HCT116 (cell line): Measurements from ENCODE around the gene RIPPLY2. TPM values are rescaled to one million over a fixed set of nuclear protein-coding genes. Genes with fewer than 3 reads are reported as not detected.

ENCODE experiments used
- ATAC-seq: fragments of 200-7000 bp; cut with Tn5 transposase; 2 replicates; pipeline ENCODE4 v1.9.1; 2020; ENCODE audit warnings: mild to moderate bottlenecking, moderate library complexity
- BruUV-seq: library from RNA; stranded (reverse); fragments of 400-500 nt; replicated peaks from 2 replicates; lab custom pipeline; 2021; lab: Mats Ljungman, UMichigan
- CTCF ChIA-PET: fragments of 300-600 bp; sonication (Branson Sonifier 250); formaldehyde crosslinking; loops from one replicate; lab custom pipeline; 2021; ENCODE audit warnings: antibody characterized with exemption; lab: Charles Lee
- POLR2A ChIA-PET: fragments of 300-600, 350-600 bp; sonication (Branson Sonifier 250); formaldehyde crosslinking; loops from one replicate; lab custom pipeline; 2021; ENCODE audit warnings: antibody characterized with exemption; lab: Charles Lee
- RAD21 ChIA-PET, 2 experiments: fragments of 300-600 bp; sonication (Branson Sonifier 250); formaldehyde crosslinking; loops; one replicate each; lab custom pipeline; 2023; ENCODE audit warnings: low total read pairs in 2 of 2; ENCODE audit not compliant: uncharacterized antibody in 2 of 2, unreplicated experiment in 2 of 2, low non-redundant PET in 1 of 2; lab: Charles Lee
- DNase-seq: peaks from one replicate; pipeline ENCODE4 v3.0.0-alpha.2; 2010; ENCODE audit warnings: low read depth, low spot score
- H2AFZ ChIP-seq: fragments of 200-600 bp; shearing (Covaris generic), sonication (generic); 2 replicates; pipeline ENCODE4 v1.6.1; 2017; ENCODE audit warnings: low read depth, mixed run types, mixed read lengths, antibody characterized with exemption, low read length; ENCODE audit not compliant: poor library complexity, severe bottlenecking
- H3K27ac ChIP-seq: 2 replicates; pipeline ENCODE4 v1.5.1; 2012; ENCODE audit warnings: low read depth, low read length
- H3K27me3 ChIP-seq: fragments of 200-600 bp; sonication (generic); 2 replicates; pipeline ENCODE4 v1.6.1; 2016; ENCODE audit warnings: mixed run types, low read length, mixed read lengths; ENCODE audit not compliant: insufficient read depth
- H3K36me3 ChIP-seq, 2 experiments: fragments of 200-500 bp in 1 of 2; fragments of 200-600 bp in 1 of 2; sonication (Bioruptor generic) in 1 of 2; sonication (generic) in 1 of 2; 2 replicates each; pipeline versions ENCODE4 v1.5.1 to v1.6.1; 2014 to 2016; ENCODE audit warnings: low read length in 2 of 2, inconsistent platforms in 1 of 2, mixed read lengths in 1 of 2, mixed run types in 1 of 2; ENCODE audit not compliant: insufficient read depth in 2 of 2, control insufficient read depth in 1 of 2
- H3K4me1 ChIP-seq, 2 experiments: fragments of 200-600 bp in 1 of 2; sonication (generic) in 1 of 2; 2 replicates each; pipeline versions ENCODE4 v1.5.1 to v1.6.1; 2012 to 2017; ENCODE audit warnings: low read length in 2 of 2, inconsistent platforms in 1 of 2, mild to moderate bottlenecking in 1 of 2, mixed read lengths in 1 of 2, mixed run types in 1 of 2, moderate library complexity in 1 of 2; ENCODE audit not compliant: insufficient read depth in 2 of 2, control insufficient read depth in 1 of 2
- H3K4me2 ChIP-seq: fragments of 200-600 bp; sonication (generic); 2 replicates; pipeline ENCODE4 v1.6.1; 2017; ENCODE audit warnings: mixed run types, low read length, mixed read lengths
- H3K4me3 ChIP-seq, 2 experiments: fragments of 200-600 bp in 1 of 2; sonication (generic) in 1 of 2; replicated peaks in 1 of 2; 2 replicates each; pipeline ENCODE4 v1.5.1; 2011 to 2016; ENCODE audit warnings: low read length in 2 of 2, control low read depth in 1 of 2, low read depth in 1 of 2, mild to moderate bottlenecking in 1 of 2, mixed read lengths in 1 of 2, mixed run types in 1 of 2
- H3K79me2 ChIP-seq: fragments of 200-600 bp; sonication (generic); 2 replicates; pipeline ENCODE4 v1.6.1; 2017; ENCODE audit warnings: mild to moderate bottlenecking, mixed run types, low read length, moderate library complexity, mixed read lengths; ENCODE audit not compliant: insufficient read depth
- H3K9ac ChIP-seq: fragments of 200-600 bp; sonication (generic); 2 replicates; pipeline ENCODE4 v1.6.1; 2016; ENCODE audit warnings: low read length, mixed read lengths
- H3K9me2 ChIP-seq: fragments of 200-600 bp; sonication (generic), shearing (Covaris generic); 2 replicates; pipeline ENCODE4 v1.6.1; 2017; ENCODE audit warnings: mixed run types, mild to moderate bottlenecking, moderate library complexity; ENCODE audit not compliant: insufficient read depth
- H3K9me3 ChIP-seq, 2 experiments: fragments of 200-500 bp in 1 of 2; fragments of 200-600 bp in 1 of 2; sonication (Bioruptor generic) in 1 of 2; sonication (generic) in 1 of 2; 2 replicates each; pipeline ENCODE4 v1.6.1; 2014 to 2017; ENCODE audit warnings: low read length in 2 of 2, mixed read lengths in 2 of 2, inconsistent platforms in 1 of 2, low read depth in 1 of 2, mild to moderate bottlenecking in 1 of 2, mixed run types in 1 of 2, moderate library complexity in 1 of 2; ENCODE audit not compliant: control insufficient read depth in 1 of 2, insufficient read depth in 1 of 2
- H4K20me1 ChIP-seq: fragments of 200-600 bp; sonication (generic), shearing (Covaris generic); 2 replicates; pipeline ENCODE4 v1.6.1; 2017; ENCODE audit warnings: mixed run types, mild to moderate bottlenecking, moderate library complexity; ENCODE audit not compliant: insufficient read depth
- CEBPB ChIP-seq: IDR thresholded peaks from 2 replicates; pipeline ENCODE4 v1.6.1; 2012; ENCODE audit warnings: low read depth
- EZH2phosphoT487 ChIP-seq: fragments of 200-600 bp; IDR thresholded peaks from 2 replicates; pipeline ENCODE4 v1.6.1; 2018; ENCODE audit warnings: antibody characterized with exemption, borderline replicate concordance
- POLR2A ChIP-seq: IDR thresholded peaks from 2 replicates; pipeline ENCODE4 v1.7.0; 2011; ENCODE audit warnings: borderline replicate concordance; ENCODE audit not compliant: insufficient read depth, insufficient read length; ENCODE audit errors: extremely low read depth
- SIN3A ChIP-seq: IDR thresholded peaks from 2 replicates; pipeline ENCODE4 v1.6.1; 2012; ENCODE audit warnings: low read depth
- YY1 ChIP-seq: IDR thresholded peaks from 2 replicates; pipeline ENCODE4 v1.6.1; 2011; ENCODE audit warnings: low read length, low read depth, moderate library complexity, mild to moderate bottlenecking; ENCODE audit not compliant: insufficient replicate concordance; ENCODE audit errors: extremely low read depth
- ZBTB33 ChIP-seq: IDR thresholded peaks from 2 replicates; pipeline ENCODE4 v1.6.1; 2011; ENCODE audit warnings: mild to moderate bottlenecking, low read length, moderate library complexity; ENCODE audit not compliant: insufficient replicate concordance; ENCODE audit errors: extremely low read depth
- intact Hi-C: fragments of 100-400 bp; cut with micrococcal nuclease; formaldehyde crosslinking; loops from 2 replicates; pipeline ENCODE4 v1.10.0; 2022
- total RNA-seq: library from RNA; stranded (reverse); gene quantifications from one replicate; pipeline ENCODE4 v1.2.1, GENCODE V29; 2021; ENCODE audit not compliant: unreplicated experiment

The RIPPLY2 gene
- total RNA-seq, 1 experiment from 2014 or later, result not detected

DNA sequence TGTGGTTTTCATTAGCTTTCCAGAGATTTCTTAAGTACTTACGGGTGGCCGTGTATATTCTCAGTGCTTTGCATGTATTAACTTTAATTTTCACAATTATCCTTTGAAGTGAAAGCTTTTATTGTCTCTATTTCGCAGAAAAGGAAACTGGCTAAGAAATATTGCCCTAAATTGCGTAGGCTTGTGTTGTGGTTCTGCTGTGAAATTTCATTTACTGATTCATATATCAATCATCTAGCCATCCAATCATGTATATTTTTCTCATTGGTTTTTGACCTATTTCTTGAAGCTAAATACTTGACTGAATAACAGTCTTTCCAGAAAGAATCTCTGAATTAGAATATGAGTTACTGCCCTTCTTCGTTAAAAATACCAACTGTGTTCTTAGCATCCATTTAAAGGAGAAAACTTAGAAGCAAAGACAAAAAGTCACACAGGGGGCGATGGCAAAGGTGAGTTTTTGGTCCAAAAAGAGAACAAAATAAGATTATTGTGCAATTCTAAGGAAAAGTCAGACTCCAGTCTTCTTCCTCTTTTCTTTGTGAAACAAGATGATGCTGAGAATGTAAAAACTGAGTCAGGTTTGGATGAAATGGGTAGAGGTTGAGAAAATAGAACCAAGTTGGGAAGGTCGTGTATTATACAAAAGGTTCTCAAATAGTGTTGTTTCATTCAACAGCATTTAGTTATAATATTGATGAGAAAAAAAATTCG lies 7.8 kb downstream of the RIPPLY2 start:
- ChIA-PET CTCF (interaction anchor here (1.8 kb wide), 1 partner anchor 246 kb away, joined by 6 read pairs; no protein-coding TSS in a partner anchor), POLR2A (no interaction called here), RAD21 (no interaction called here)
- H3K36me3 ChIP-seq, result peaks cover 0 to 10% of the 10 kb centered on the region in 2 experiments; a peak in 1 of 4 replicates
- H4K20me1 ChIP-seq, result no peaks in the 10 kb centered on the region
- TSS peak; percentile 52 for BruUV-seq
- peak overlapping the region; percentile 78 to 98 for H3K4me3 ChIP-seq
- H2AFZ ChIP-seq, result no peak overlapping the region
- ATAC-seq, result no peak
- TF ChIP-seq EZH2phosphoT487 (no peak), ZBTB33 (no peak), YY1 (no peak), SIN3A (no peak), POLR2A (no peak), CEBPB (no peak)
- TF ChIP-seq, all 23 proteins: peak for 0
- intact Hi-C loops, result no loop called here
- Histone ChIP-seq H3K9me3 (no peaks in the 10 kb centered on the region), H3K79me2 (peaks cover 29% of the 10 kb centered on the region), H3K9ac (peak overlapping the region; percentile 69; the same call in 1 of the 2 replicates), H3K27ac (no peak overlapping the region), H3K4me1 (peaks cover 0 to 14% of the 10 kb centered on the region in 2 experiments; a peak in 2 of 4 replicates), H3K27me3 (no peaks in the 10 kb centered on the region; the same call in 1 of the 2 replicates), H3K4me2 (peak overlapping the region; percentile 94), H3K9me2 (no peaks in the 10 kb centered on the region)
- DNase-seq, result no peak
